GM12874 (cell line): ENCODE data around the gene HS6ST2.

Source experiments
- CTCF ChIP-seq: IDR thresholded peaks from 2 replicates; pipeline ENCODE4 v1.5.1; 2011; ENCODE audit warnings: low read depth, mild to moderate bottlenecking, control low read depth, low read length, moderate library complexity; ENCODE audit not compliant: insufficient read depth

Gene HS6ST2

GRCh38 chrX:132778917-132779316 lies 179.5 kb downstream of the HS6ST2 start:
- no peak for TF ChIP-seq CTCF

DNA sequence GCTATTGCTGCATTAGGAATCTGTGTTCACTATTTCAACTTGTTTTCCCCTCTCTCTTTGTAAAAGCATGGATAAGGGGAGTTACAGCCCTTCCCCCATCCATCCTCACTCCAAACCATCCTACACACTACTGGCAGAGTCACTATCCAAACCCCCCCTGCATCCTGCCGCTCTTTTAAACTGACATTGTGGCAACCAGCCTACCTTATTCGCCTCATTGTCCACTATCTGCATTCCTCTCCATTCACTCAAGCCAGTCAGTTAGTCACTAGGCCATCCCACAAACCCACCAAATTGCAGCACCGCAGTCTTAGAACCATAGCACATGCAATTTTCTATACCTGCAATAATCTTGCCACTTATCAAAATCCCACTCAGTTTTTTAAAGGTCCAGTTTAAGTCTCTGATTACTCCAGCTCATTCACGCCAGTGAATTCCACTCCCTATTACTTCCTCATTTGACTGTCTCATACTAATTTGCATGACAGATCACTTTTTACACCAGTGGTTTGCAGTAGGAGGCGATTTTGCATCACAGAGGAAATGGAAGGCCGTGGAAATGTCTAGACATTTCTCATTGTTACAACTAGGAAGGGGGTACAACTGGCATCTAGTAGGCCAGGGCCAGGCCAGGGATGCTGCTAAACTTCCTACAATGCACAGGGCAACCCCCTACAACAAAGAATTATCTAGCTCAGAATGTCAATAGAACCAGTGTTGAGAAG lies 181.8 kb downstream of the HS6ST2 start:
- no peak for TF ChIP-seq CTCF

GRCh38 chrX:132775263-132775823 lies 183.1 kb downstream of the HS6ST2 start:
- no peak for TF ChIP-seq CTCF

GRCh38 chrX:132774010-132774714 lies 184.3 kb downstream of the HS6ST2 start:
- no peak for TF ChIP-seq CTCF

GRCh38 chrX:132769609-132770008 lies 188.8 kb downstream of the HS6ST2 start:
- TF ChIP-seq CTCF: no peak

DNA sequence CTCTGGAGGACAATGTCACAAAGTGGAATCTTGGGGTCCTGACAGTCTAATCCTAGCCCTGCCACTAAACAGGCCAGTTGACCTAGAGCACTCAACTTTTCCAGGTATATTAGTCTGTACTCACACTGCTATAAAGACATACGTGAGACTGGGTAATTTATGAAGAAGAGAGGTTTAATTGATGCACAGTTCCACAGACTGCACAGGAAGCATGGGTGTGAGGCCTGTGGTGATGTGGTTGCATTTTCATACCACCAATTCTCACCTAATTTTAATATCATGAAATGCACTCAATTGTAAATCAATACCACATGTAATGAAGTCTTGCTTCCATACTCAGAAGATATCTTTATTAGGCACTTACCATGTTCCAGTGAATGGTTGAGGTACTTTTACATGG lies 192.0 kb downstream of the HS6ST2 start:
- no peak for TF ChIP-seq CTCF

GRCh38 chrX:132763528-132763927 lies 194.9 kb downstream of the HS6ST2 start:
- no peak for TF ChIP-seq CTCF
